Activated CD4-positive, alpha-beta T cell treated with anti-CD3 and anti-CD28 coated beads for 36 hours (primary cell): Measurements from ENCODE around the gene TMEM176A. TPM values are rescaled to one million over a fixed set of nuclear protein-coding genes. Genes with fewer than 3 reads are reported as not detected.

Source experiments
- ATAC-seq: fragments of 200-7000 bp; cut with Tn5 transposase; one replicate; pipeline ENCODE4 v1.10.0; 2021; ENCODE audit warnings: mild to moderate bottlenecking, moderate library complexity
- CTCF ChIA-PET: fragments of 350-600 bp; sonication (Branson Sonifier 250); formaldehyde crosslinking; loops from one replicate; lab custom pipeline; 2021; ENCODE audit warnings: antibody characterized with exemption; lab: Charles Lee
- POLR2A ChIA-PET: fragments of 350-600 bp; sonication (Branson Sonifier 250); formaldehyde crosslinking; loops from one replicate; lab custom pipeline; 2021; ENCODE audit warnings: antibody characterized with exemption, inconsistent platforms; lab: Charles Lee
- DNase-seq: peaks from one replicate; pipeline ENCODE4 v3.0.0-alpha.2; 2020
- H3K27ac Mint-ChIP-seq: one replicate; pipeline ENCODE4 v1.8.0; 2021; ENCODE audit warnings: mixed read lengths
- H3K27me3 Mint-ChIP-seq: one replicate; pipeline ENCODE4 v1.8.0; 2021; ENCODE audit warnings: mixed read lengths
- H3K36me3 Mint-ChIP-seq: one replicate; pipeline ENCODE4 v1.8.0; 2021; ENCODE audit warnings: low read depth, mixed read lengths
- H3K4me1 Mint-ChIP-seq: one replicate; pipeline ENCODE4 v1.8.0; 2021; ENCODE audit warnings: mixed read lengths
- H3K4me3 Mint-ChIP-seq: one replicate; pipeline ENCODE4 v1.8.0; 2021; ENCODE audit warnings: mild to moderate bottlenecking, moderate library complexity, mixed read lengths
- H3K9me3 Mint-ChIP-seq: one replicate; pipeline ENCODE4 v1.8.0; 2021; ENCODE audit warnings: low read depth, mixed read lengths
- intact Hi-C, 2 experiments: fragments of 100-400 bp; cut with DNase I in 1 of 2; cut with micrococcal nuclease in 1 of 2; formaldehyde crosslinking; loops; one replicate each; pipeline versions ENCODE4 v1.14.2 to v1.15.1; 2022 to 2024; cut with DNase I, micrococcal nuclease
- total RNA-seq, 2 experiments: library from RNA; stranded (reverse); gene quantifications; one replicate each; pipeline ENCODE4 v1.2.3, GENCODE V29; 2021

The TMEM176A gene
- total RNA-seq, 2 experiments from 2014 or later = not detected

GRCh38 chr7:150835702-150836280, 35.2 kb downstream of the TMEM176A start:
- DNase-seq (no peak), ATAC-seq (no peak)
- POLR2A ChIA-PET = interaction anchor here (0.6 kb wide), 1 partner anchor 1094 kb away, joined by 3 read pairs; no protein-coding TSS in a partner anchor
- Mint-ChIP-seq H3K4me1 (no peaks in the 10 kb centered on the region), H3K36me3 (no peaks in the 10 kb centered on the region), H3K4me3 (no peak overlapping the region), H3K27me3 (peaks cover 11% of the 10 kb centered on the region), H3K9me3 (no peaks in the 10 kb centered on the region), H3K27ac (no peak overlapping the region)
- intact Hi-C loops = no loop called here
- CTCF ChIA-PET = interaction anchor here (1.2 to 1.6 kb wide), 2 partner anchors 57 to 63 kb away, joined by 3 to 5 read pairs; no protein-coding TSS in a partner anchor

GRCh38 chr7:150838965-150839650, 38.5 kb downstream of the TMEM176A start:
- ChIA-PET POLR2A (no interaction called here), CTCF (interaction anchor here (0.6 to 1.2 kb wide), 5 partner anchors 31 to 1071 kb away, joined by 3 to 4 read pairs (median 3); no protein-coding TSS in a partner anchor)
- DNase-seq = no peak
- intact Hi-C loops = no loop called here
- no peak for ATAC-seq
- Mint-ChIP-seq H3K9me3 (no peaks in the 10 kb centered on the region), H3K27ac (no peak overlapping the region), H3K36me3 (no peaks in the 10 kb centered on the region), H3K27me3 (peaks cover 1% of the 10 kb centered on the region), H3K4me3 (no peak overlapping the region), H3K4me1 (no peaks in the 10 kb centered on the region)

DNA sequence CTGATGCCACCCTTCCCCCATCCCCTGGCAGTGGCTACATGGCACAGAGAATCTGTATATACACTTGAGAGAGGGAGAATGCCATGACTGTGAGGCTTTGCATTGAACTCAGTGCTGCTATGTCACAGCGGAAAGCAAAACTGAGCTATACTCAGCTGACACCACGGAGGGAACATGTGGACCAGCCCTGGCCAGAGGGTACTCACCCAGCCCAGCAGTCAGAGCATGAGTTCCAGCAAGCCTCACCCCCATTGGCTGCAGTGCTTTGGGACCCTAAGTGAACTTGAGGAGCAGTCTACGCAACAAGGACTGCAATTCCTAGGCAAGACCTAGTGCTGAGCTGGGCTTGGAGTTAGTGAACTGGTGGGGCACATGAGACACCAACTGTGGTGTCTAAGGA, 41.4 kb downstream of the TMEM176A start:
- Mint-ChIP-seq H3K27me3 (no peaks in the 10 kb centered on the region), H3K36me3 (no peaks in the 10 kb centered on the region), H3K4me3 (no peak overlapping the region), H3K9me3 (no peaks in the 10 kb centered on the region), H3K4me1 (no peaks in the 10 kb centered on the region), H3K27ac (no peak overlapping the region)
- no peak for DNase-seq
- ChIA-PET POLR2A (interaction anchor here (0.6 kb wide), 1 partner anchor 122 kb away, joined by 3 read pairs; no protein-coding TSS in a partner anchor), CTCF (interaction anchor here (1.4 kb wide), 1 partner anchor 63 kb away, joined by 4 read pairs; no protein-coding TSS in a partner anchor)
- intact Hi-C loops = no loop called here
- ATAC-seq = no peak

- POLR2A ChIA-PET = interaction anchor here (0.6 kb wide), 1 partner anchor 29 kb away, joined by 3 read pairs; no protein-coding TSS in a partner anchor
- no peaks in the 10 kb centered on the region for H3K27me3 Mint-ChIP-seq
- CTCF ChIA-PET = interaction anchor here (0.6 to 1.4 kb wide), 2 partner anchors 64 to 363 kb away, joined by 3 to 4 read pairs; no protein-coding TSS in a partner anchor
Observed at GRCh38 chr7:150842716-150843115, 42.1 kb downstream of the TMEM176A start.

DNA sequence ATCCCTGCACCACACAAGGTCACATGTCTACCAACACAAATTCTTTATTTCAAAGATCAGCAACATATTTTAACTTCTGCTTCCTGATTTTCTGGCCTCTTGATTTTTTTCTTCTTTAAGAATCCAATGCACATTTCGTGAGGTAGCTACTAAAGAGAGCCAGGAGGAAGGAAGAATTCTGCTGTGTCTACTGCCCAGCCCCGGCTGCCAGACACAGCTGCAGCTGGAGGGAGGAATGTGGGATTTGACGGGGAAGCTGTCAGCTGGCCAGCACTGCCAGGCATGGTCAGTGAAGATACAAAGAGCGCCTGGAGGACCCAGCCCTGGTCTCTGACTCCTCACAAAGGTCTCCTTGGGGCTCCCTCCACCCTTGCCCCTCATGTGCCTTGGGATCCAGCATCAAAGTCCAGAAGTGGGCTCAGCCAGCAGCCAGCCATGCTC, 44.9 kb downstream of the TMEM176A start:
- Mint-ChIP-seq H3K4me3 (no peak overlapping the region), H3K27ac (no peak overlapping the region), H3K4me1 (no peaks in the 10 kb centered on the region), H3K27me3 (peaks cover 4% of the 10 kb centered on the region), H3K36me3 (no peaks in the 10 kb centered on the region), H3K9me3 (no peaks in the 10 kb centered on the region)
- ATAC-seq (no peak), DNase-seq (no peak)
- CTCF ChIA-PET = no interaction called here
- intact Hi-C loops = no loop called here
- POLR2A ChIA-PET = interaction anchor here (0.5 kb wide), 1 partner anchor 262 kb away, joined by 13 read pairs; no protein-coding TSS in a partner anchor

More at GRCh38 chr7:150842716-150843115, 42.1 kb downstream of the TMEM176A start:
- Mint-ChIP-seq H3K9me3 (no peaks in the 10 kb centered on the region), H3K4me3 (no peak overlapping the region), H3K4me1 (no peaks in the 10 kb centered on the region), H3K36me3 (no peaks in the 10 kb centered on the region), H3K27ac (no peak overlapping the region)
- ATAC-seq (no peak), DNase-seq (no peak)
- intact Hi-C loops = no loop called here

GRCh38 chr7:150846291-150847115, 45.9 kb downstream of the TMEM176A start:
- H3K4me3 Mint-ChIP-seq = no peak overlapping the region
- ATAC-seq (no peak), DNase-seq (no peak)
- H3K36me3 Mint-ChIP-seq = no peaks in the 10 kb centered on the region
- ChIA-PET POLR2A (no interaction called here), CTCF (interaction anchor here (0.6 kb wide), 1 partner anchor 77 kb away, joined by 3 read pairs; no protein-coding TSS in a partner anchor)
- no peaks in the 10 kb centered on the region for H3K9me3 Mint-ChIP-seq
- no peak overlapping the region for H3K27ac Mint-ChIP-seq
- intact Hi-C loops = no loop called here
- H3K4me1 Mint-ChIP-seq = no peaks in the 10 kb centered on the region
- H3K27me3 Mint-ChIP-seq = peaks cover 7% of the 10 kb centered on the region

- DNase-seq (no peak), ATAC-seq (no peak)
- intact Hi-C loops = no loop called here
- no peak overlapping the region for H3K27ac Mint-ChIP-seq
- H3K4me1 Mint-ChIP-seq = peaks cover 2% of the 10 kb centered on the region
- no peaks in the 10 kb centered on the region for H3K36me3 Mint-ChIP-seq
- no peaks in the 10 kb centered on the region for H3K9me3 Mint-ChIP-seq
- ChIA-PET CTCF (interaction anchor here (0.6 kb wide), 1 partner anchor 399 kb away, joined by 3 read pairs; no protein-coding TSS in a partner anchor), POLR2A (no interaction called here)
- H3K4me3 Mint-ChIP-seq = no peak overlapping the region
- H3K27me3 Mint-ChIP-seq = peaks cover 14% of the 10 kb centered on the region
Observed at GRCh38 chr7:150847536-150847935, 47.0 kb downstream of the TMEM176A start.

DNA sequence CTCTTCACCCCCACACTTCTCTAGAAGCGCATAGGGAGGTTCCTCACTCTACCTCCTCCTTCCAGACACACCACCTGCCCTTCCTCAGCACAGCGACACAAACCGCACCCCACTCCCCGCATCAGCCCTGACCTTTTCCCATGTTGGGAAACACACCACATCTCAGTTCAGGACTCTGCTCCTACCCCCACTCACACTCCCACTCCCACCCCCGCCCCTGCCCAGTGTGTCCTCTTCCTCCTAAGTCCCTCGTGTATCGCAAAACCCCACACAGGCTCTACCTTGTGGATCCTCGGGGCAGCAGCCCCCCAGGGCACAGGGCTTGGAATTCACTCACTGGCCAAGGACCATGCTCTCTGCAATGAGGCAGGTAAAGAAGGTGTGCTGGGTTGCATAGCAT, 47.5 kb downstream of the TMEM176A start:
- intact Hi-C loops = no loop called here
- Mint-ChIP-seq H3K4me3 (no peak overlapping the region), H3K27ac (no peak overlapping the region), H3K36me3 (no peaks in the 10 kb centered on the region), H3K27me3 (peaks cover 19% of the 10 kb centered on the region), H3K9me3 (no peaks in the 10 kb centered on the region), H3K4me1 (peaks cover 2% of the 10 kb centered on the region)
- ChIA-PET CTCF (no interaction called here), POLR2A (no interaction called here)
- ATAC-seq (no peak), DNase-seq (no peak)

- H3K4me3 Mint-ChIP-seq = no peak overlapping the region
- H3K27me3 Mint-ChIP-seq = peaks cover 19% of the 10 kb centered on the region
- no peak for ATAC-seq
- POLR2A ChIA-PET = no interaction called here
- H3K27ac Mint-ChIP-seq = no peak overlapping the region
- DNase-seq = no peak
- no peaks in the 10 kb centered on the region for H3K9me3 Mint-ChIP-seq
- CTCF ChIA-PET = no interaction called here
- no peaks in the 10 kb centered on the region for H3K36me3 Mint-ChIP-seq
- intact Hi-C loops = no loop called here
- H3K4me1 Mint-ChIP-seq = peaks cover 2% of the 10 kb centered on the region
Observed at GRCh38 chr7:150848561-150849115, 48.1 kb downstream of the TMEM176A start.

- Mint-ChIP-seq H3K4me1 (peaks cover 2% of the 10 kb centered on the region), H3K36me3 (no peaks in the 10 kb centered on the region), H3K9me3 (no peaks in the 10 kb centered on the region), H3K27me3 (peaks cover 19% of the 10 kb centered on the region), H3K4me3 (no peak overlapping the region), H3K27ac (no peak overlapping the region)
- no peak for DNase-seq
- POLR2A ChIA-PET = no interaction called here
- intact Hi-C loops = no loop called here
- CTCF ChIA-PET = no interaction called here
- no peak for ATAC-seq
Observed at GRCh38 chr7:150849204-150849775, 48.7 kb downstream of the TMEM176A start.
